Activated naive CD8-positive, alpha-beta T cell treated with anti-CD3 and anti-CD28 coated beads for 36 hours (primary cell): ENCODE results near the gene EP300. TPM values are rescaled to one million over a fixed set of nuclear protein-coding genes. Genes with fewer than 3 reads are reported as not detected.

ENCODE experiments used
- DNase-seq: peaks from one replicate; pipeline ENCODE4 v3.0.0; 2021
- H3K27ac Mint-ChIP-seq: one replicate; pipeline ENCODE4 v1.8.0; 2022; ENCODE audit warnings: mild to moderate bottlenecking, moderate library complexity, mixed read lengths
- H3K27me3 Mint-ChIP-seq: one replicate; pipeline ENCODE4 v1.8.0; 2022; ENCODE audit warnings: mild to moderate bottlenecking, mixed read lengths
- H3K36me3 Mint-ChIP-seq: one replicate; pipeline ENCODE4 v1.8.0; 2021; ENCODE audit warnings: mild to moderate bottlenecking, mixed read lengths
- H3K4me1 Mint-ChIP-seq: one replicate; pipeline ENCODE4 v1.8.0; 2021; ENCODE audit warnings: mixed read lengths
- H3K4me3 Mint-ChIP-seq: one replicate; pipeline ENCODE4 v1.8.0; 2022; ENCODE audit warnings: mild to moderate bottlenecking, moderate library complexity, mixed read lengths
- H3K9me3 Mint-ChIP-seq: one replicate; pipeline ENCODE4 v1.8.0; 2022; ENCODE audit warnings: mixed read lengths
- total RNA-seq, 2 experiments: library from RNA; stranded (reverse); gene quantifications; one replicate each; pipeline ENCODE4 v1.2.3, GENCODE V29; 2021

EP300 gene
- total RNA-seq, 2 experiments from 2014 or later = 38.5 to 39.5 TPM

- Mint-ChIP-seq H3K27ac (no peak overlapping the region), H3K4me3 (no peak overlapping the region), H3K9me3 (no peaks in the 10 kb centered on the region), H3K4me1 (peaks cover 10% of the 10 kb centered on the region), H3K36me3 (no peaks in the 10 kb centered on the region), H3K27me3 (no peaks in the 10 kb centered on the region)
- DNase-seq = no peak
Measured at GRCh38 chr22:41070665-41071331, 21.6 kb upstream of the EP300 start.

- Mint-ChIP-seq H3K4me1 (peaks cover 2% of the 10 kb centered on the region), H3K27me3 (no peaks in the 10 kb centered on the region), H3K27ac (no peak overlapping the region), H3K36me3 (no peaks in the 10 kb centered on the region), H3K9me3 (no peaks in the 10 kb centered on the region), H3K4me3 (no peak overlapping the region)
- no peak for DNase-seq
Measured at GRCh38 chr22:41074061-41074460, 18.3 kb upstream of the EP300 start.

DNA sequence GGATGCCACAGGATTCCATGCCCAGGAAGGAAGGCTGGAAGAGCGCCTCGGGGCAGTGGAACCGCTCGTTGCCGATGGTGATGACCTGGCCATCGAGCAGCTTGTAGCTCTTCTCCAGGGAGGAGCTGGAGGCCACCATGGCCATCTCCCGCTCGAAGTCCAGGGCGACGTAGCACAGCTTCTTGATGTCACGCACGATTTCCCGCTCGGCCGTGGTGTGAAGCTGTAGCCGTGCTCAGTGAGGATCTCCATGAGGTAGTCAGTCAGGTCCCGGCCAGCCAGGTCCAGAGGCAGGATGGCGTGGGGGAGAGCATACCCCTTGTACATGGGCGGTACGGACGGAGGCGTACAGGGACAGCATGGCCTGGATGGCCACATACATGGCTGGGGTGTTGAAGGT lies 17.9 kb upstream of the EP300 start:
- Mint-ChIP-seq H3K27ac (no peak overlapping the region), H3K27me3 (no peaks in the 10 kb centered on the region), H3K4me1 (no peaks in the 10 kb centered on the region), H3K36me3 (no peaks in the 10 kb centered on the region), H3K4me3 (no peak overlapping the region), H3K9me3 (no peaks in the 10 kb centered on the region)
- no peak for DNase-seq

DNA sequence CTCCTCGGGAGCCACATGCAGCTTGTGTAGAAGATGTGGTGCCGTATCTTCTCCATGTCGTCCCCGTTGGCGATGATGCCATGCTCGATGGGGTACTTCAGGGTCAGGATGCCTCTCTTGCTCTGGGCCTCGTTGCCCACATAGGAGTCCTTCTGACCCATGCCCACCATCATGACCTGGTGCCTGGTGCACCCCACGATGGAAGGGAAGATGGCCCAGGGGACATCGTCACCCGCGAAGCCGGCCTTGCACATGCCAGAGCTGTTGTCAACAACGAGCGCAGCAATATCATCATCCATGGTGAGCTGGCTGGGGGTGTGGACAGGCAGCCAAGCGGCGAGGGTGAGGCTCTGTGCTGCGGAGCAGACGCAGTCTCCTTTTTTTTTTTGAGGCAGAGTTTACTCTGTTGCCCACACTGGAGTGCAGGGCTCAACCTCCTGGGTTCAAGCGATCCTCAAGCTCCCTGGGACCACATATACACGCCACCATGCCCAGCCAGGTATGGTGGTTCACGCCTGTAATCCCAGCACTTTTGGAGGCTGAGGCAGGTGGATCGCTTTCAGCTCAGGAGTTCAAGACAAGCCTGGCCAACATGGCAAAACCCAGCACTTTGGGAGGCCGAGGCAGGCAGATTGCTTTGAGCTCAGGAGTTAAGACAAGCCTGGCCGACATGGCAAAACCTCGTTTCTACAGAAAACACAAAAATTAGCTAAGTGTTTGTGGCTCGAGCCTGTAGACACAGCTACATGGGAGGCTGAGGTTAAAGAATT lies 17.3 kb upstream of the EP300 start:
- no peak for DNase-seq
- H3K9me3 Mint-ChIP-seq = no peaks in the 10 kb centered on the region
- H3K4me3 Mint-ChIP-seq = no peak overlapping the region
- H3K27me3 Mint-ChIP-seq = no peaks in the 10 kb centered on the region
- no peak overlapping the region for H3K27ac Mint-ChIP-seq
- H3K36me3 Mint-ChIP-seq = no peaks in the 10 kb centered on the region
- H3K4me1 Mint-ChIP-seq = no peaks in the 10 kb centered on the region

DNA sequence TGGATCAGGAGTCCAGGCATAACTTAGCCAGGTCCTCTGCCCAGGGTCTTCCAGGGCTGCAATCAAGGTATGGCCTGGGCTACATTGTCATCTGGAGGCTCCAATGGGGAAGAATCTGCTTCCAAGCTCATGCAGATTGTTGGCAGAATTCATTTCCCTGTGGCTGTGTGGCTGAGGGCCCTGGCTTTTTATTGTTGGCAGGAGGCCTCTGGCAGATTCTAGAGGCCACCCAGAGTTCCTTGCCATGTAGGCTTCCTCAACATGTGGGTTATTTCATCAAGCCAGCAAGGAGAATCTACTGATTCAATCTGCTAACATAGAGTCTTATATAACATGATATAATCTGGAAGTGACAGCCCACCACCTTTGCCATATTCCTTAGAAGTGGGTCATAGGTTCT lies 16.4 kb upstream of the EP300 start:
- Mint-ChIP-seq H3K4me3 (no peak overlapping the region), H3K27me3 (no peaks in the 10 kb centered on the region), H3K9me3 (no peaks in the 10 kb centered on the region), H3K27ac (no peak overlapping the region), H3K4me1 (no peaks in the 10 kb centered on the region), H3K36me3 (no peaks in the 10 kb centered on the region)
- DNase-seq = no peak

DNA sequence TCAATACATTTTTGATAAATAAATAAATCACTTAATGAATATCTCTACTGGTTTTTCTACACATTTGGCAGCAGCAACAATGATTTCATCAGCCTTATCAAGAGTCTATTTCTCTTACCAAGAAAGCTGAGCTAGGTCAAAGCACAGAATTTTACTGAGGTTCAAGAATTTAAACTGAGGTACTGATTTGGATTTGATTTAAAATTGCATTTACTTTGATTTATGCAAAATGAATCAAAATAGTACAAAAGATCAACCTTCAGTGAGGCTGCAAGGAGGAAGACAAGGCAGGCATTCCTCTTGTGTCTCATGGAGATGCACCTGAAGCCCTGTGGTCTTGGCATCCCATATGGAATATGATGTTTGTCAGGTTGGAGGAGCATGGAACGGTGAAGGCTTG lies 15.5 kb upstream of the EP300 start:
- Mint-ChIP-seq H3K36me3 (no peaks in the 10 kb centered on the region), H3K9me3 (no peaks in the 10 kb centered on the region), H3K4me1 (no peaks in the 10 kb centered on the region), H3K27ac (no peak overlapping the region), H3K4me3 (no peak overlapping the region), H3K27me3 (no peaks in the 10 kb centered on the region)
- no peak for DNase-seq

DNA sequence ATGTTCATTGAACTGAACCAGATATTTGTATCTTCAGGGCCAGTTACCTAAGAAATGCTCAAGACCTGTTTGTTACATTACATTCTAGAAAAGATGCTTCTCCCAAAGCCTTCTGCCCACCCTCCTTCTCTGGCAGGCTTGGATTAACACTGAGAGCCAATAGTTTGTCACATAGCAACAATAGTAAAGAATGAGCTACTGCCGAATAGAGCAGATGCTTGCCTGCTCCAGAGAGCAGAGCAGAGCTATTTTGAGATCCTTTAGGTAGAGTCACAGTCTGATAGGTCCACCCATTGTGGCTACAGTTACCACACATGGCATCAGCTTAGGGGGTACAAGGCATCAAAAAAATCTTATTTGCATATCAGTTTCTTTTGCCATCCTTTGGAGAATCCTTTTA lies 13.5 kb upstream of the EP300 start:
- no peak overlapping the region for H3K27ac Mint-ChIP-seq
- H3K9me3 Mint-ChIP-seq = no peaks in the 10 kb centered on the region
- no peak overlapping the region for H3K4me3 Mint-ChIP-seq
- no peaks in the 10 kb centered on the region for H3K27me3 Mint-ChIP-seq
- DNase-seq = no peak
- H3K36me3 Mint-ChIP-seq = no peaks in the 10 kb centered on the region
- no peaks in the 10 kb centered on the region for H3K4me1 Mint-ChIP-seq

GRCh38 chr22:41085842-41086241 lies 6.5 kb upstream of the EP300 start:
- Mint-ChIP-seq H3K27ac (no peak overlapping the region), H3K4me3 (no peak overlapping the region), H3K4me1 (peaks cover 4% of the 10 kb centered on the region), H3K27me3 (no peaks in the 10 kb centered on the region), H3K9me3 (no peaks in the 10 kb centered on the region), H3K36me3 (no peaks in the 10 kb centered on the region)
- no peak for DNase-seq

- Mint-ChIP-seq H3K4me3 (peak overlapping the region; percentile 99), H3K9me3 (no peaks in the 10 kb centered on the region), H3K36me3 (peaks cover 21% of the 10 kb centered on the region), H3K27ac (peak overlapping the region; percentile 100), H3K4me1 (peaks cover 27% of the 10 kb centered on the region), H3K27me3 (no peaks in the 10 kb centered on the region)
- DNase-seq = peak; percentile 99
Measured at GRCh38 chr22:41091132-41092022, 1.0 kb upstream of the EP300 start.

DNA sequence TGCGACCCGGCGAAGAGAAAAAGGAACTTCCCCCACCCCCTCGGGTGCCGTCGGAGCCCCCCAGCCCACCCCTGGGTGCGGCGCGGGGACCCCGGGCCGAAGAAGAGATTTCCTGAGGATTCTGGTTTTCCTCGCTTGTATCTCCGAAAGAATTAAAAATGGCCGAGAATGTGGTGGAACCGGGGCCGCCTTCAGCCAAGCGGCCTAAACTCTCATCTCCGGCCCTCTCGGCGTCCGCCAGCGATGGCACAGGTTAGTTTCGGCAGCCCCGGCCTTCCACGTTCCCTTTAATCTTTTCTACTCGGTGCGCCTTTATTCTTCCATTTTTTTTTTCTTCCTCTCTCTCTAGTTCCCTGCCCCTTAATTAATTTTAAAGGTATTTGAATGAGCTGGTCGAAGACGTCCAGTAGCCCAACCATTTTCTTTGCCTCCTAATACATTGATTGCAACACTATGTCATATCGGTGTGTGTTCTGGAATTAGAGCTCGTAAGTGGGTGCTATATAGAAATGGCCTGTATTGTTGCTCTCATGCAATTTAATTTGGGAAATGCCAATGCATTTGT lies 537 bp downstream of the EP300 start:
- Mint-ChIP-seq H3K27ac (peak overlapping the region; percentile 94), H3K9me3 (no peaks in the 10 kb centered on the region), H3K4me1 (peaks cover 35% of the 10 kb centered on the region), H3K27me3 (no peaks in the 10 kb centered on the region), H3K36me3 (peaks cover 29% of the 10 kb centered on the region), H3K4me3 (peak overlapping the region; percentile 98)
- peak; percentile 37 for DNase-seq

DNA sequence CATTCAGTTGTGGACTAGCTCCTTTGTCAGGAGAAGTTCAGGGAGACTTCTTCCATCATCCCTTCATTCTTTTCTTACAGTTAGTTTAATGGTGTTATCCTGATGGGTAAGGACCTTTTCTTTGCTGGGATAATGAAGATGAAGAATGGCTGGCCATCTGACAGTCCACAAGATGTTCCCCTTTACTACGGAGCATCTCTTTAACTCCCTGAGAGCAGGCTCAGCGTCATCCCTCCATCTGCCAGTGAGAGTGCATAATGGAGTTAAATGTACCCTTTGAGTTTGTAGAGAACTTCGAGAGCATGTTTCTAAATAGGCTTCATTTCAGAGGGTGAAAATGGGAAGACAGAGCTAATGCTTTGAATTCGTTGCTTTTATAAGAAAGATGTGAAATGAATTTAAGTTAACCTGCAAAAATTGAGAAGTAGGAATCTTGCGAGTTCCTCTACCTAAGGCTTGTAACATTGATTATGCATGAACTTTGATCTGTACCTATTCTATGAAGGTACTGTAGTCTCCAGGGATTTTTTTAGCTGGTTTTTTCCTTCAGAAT lies 1.7 kb downstream of the EP300 start:
- DNase-seq = no peak
- peaks cover 30% of the 10 kb centered on the region for H3K36me3 Mint-ChIP-seq
- peak overlapping the region; percentile 94 for H3K27ac Mint-ChIP-seq
- peaks cover 43% of the 10 kb centered on the region for H3K4me1 Mint-ChIP-seq
- no peaks in the 10 kb centered on the region for H3K27me3 Mint-ChIP-seq
- no peaks in the 10 kb centered on the region for H3K9me3 Mint-ChIP-seq
- peak overlapping the region; percentile 98 for H3K4me3 Mint-ChIP-seq

DNA sequence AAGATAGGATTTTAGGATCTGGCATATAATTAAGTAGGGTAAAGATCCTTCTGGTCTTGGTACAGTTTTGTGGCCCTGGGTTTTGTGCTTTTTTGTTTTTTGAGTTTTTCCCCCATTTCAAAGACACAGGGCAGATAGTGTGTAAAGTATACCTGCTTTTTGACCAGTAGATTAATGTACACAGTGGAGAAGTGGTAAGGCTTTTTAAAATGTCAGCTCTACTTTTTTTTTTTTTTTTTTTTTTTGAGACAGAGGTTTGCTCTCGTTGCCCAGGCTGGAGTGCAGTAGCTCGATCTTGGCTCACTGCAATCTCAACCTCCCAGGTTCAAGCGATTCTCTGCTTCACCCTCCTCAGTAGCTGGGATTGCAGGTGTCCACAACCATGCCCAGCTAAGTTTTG lies 4.0 kb downstream of the EP300 start:
- Mint-ChIP-seq H3K4me3 (peak overlapping the region; percentile 63), H3K27me3 (no peaks in the 10 kb centered on the region), H3K36me3 (peaks cover 39% of the 10 kb centered on the region), H3K9me3 (no peaks in the 10 kb centered on the region), H3K4me1 (peaks cover 53% of the 10 kb centered on the region), H3K27ac (no peak overlapping the region)
- DNase-seq = no peak

DNA sequence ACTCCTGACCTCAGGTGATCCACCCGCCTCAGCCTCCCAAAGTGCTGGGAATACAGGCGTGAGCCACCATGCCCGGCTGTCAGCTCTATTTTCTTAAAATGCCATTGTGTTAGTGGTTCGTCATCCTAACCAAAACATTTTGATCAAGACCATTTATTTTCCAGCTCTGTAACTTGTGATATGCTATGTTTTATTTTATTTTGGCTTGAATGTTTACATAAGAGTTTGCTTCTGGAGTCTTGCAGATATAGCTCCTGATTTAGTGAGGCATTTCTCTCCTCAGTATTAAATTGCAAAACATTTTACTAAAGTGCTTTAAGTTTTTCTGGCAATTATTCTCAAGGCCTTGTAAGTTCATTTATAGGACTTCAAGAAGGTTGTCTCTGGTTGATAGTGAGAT lies 4.4 kb downstream of the EP300 start:
- H3K27ac Mint-ChIP-seq = peak overlapping the region; percentile 70
- H3K4me1 Mint-ChIP-seq = peaks cover 56% of the 10 kb centered on the region
- H3K4me3 Mint-ChIP-seq = peak overlapping the region; percentile 63
- H3K9me3 Mint-ChIP-seq = no peaks in the 10 kb centered on the region
- H3K27me3 Mint-ChIP-seq = no peaks in the 10 kb centered on the region
- no peak for DNase-seq
- peaks cover 38% of the 10 kb centered on the region for H3K36me3 Mint-ChIP-seq

GRCh38 chr22:41099036-41099435 lies 6.6 kb downstream of the EP300 start:
- Mint-ChIP-seq H3K4me1 (peaks cover 69% of the 10 kb centered on the region), H3K4me3 (no peak overlapping the region), H3K27me3 (no peaks in the 10 kb centered on the region), H3K9me3 (peaks cover 4% of the 10 kb centered on the region), H3K36me3 (peaks cover 46% of the 10 kb centered on the region), H3K27ac (no peak overlapping the region)
- no peak for DNase-seq
